Parathyroid adenoma (tissue), 2 donors: Measurements from ENCODE around the gene KCTD4.
"Not testable (repeated sequence)": the region's sequence is repeated elsewhere in the genome, so short reads cannot be mapped to it uniquely, and the experiment has no call there.

ENCODE experiments used
- H2AFZ ChIP-seq: fragments of 300-600 bp; sonication (generic); one replicate; pipeline ENCODE4 v1.7.0; 2017; ENCODE audit warnings: antibody characterized with exemption, mild to moderate bottlenecking
- H3K27ac ChIP-seq: fragments of 300-600 bp; sonication (generic); one replicate; pipeline ENCODE4 v1.7.0; 2017
- H3K27me3 ChIP-seq: fragments of 300-600 bp; sonication (generic); one replicate; pipeline ENCODE4 v1.7.0; 2017; ENCODE audit warnings: low read length; ENCODE audit not compliant: control insufficient read depth, insufficient read depth
- H3K36me3 ChIP-seq: fragments of 300-600 bp; sonication (generic); one replicate; pipeline ENCODE4 v1.7.0; 2017; ENCODE audit warnings: low read length; ENCODE audit not compliant: control insufficient read depth, insufficient read depth
- H3K4me1 ChIP-seq: fragments of 300-600 bp; sonication (generic); one replicate; pipeline ENCODE4 v1.7.0; 2017; ENCODE audit warnings: control low read depth
- H3K4me2 ChIP-seq: fragments of 300-600 bp; sonication (generic); one replicate; pipeline ENCODE4 v1.7.0; 2017; ENCODE audit warnings: low read length
- H3K4me3 ChIP-seq: fragments of 300-600 bp; sonication (generic); one replicate; pipeline ENCODE4 v1.7.0; 2017; ENCODE audit warnings: low read depth, low read length
- H3K79me2 ChIP-seq: fragments of 300-600 bp; sonication (generic); one replicate; pipeline ENCODE4 v1.7.0; 2017; ENCODE audit warnings: control low read depth
- H3K9ac ChIP-seq: fragments of 300-600 bp; sonication (generic); one replicate; pipeline ENCODE4 v1.7.0; 2017; ENCODE audit warnings: mild to moderate bottlenecking
- H3K9me3 ChIP-seq: fragments of 300-600 bp; sonication (generic); one replicate; pipeline ENCODE4 v1.7.0; 2017; ENCODE audit warnings: low read length; ENCODE audit not compliant: control insufficient read depth
- TF ChIP-seq, protein P1 (sequence below): fragments of 300-600 bp; sonication (generic); IDR thresholded peaks from one replicate; pipeline ENCODE4 v1.7.0; 2017; ENCODE audit warnings: antibody characterized with exemption, mild to moderate bottlenecking
- donor health status: primary hyperparathyroidism.

KCTD4 gene

DNA sequence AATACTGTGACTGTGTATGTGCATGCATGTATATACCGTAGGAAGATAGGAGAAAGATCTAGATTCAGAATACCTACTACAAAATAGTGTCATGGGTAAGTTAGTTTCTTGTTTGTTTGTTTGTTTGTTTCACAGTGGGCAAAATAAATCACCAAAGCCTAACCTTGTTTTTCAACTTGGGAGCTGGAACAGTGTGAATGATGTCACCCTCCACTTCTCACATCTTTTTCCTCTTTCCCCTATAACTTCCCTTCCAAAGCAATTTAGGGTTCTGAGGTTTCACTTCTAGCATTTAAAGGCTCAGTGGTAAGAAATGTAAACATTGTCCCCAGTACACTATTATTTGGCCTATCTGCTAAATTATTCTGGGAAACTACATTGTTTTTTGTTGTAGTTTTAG is 5.4 kb downstream of the KCTD4 start:
- H3K9ac ChIP-seq, result no peak overlapping the region

DNA sequence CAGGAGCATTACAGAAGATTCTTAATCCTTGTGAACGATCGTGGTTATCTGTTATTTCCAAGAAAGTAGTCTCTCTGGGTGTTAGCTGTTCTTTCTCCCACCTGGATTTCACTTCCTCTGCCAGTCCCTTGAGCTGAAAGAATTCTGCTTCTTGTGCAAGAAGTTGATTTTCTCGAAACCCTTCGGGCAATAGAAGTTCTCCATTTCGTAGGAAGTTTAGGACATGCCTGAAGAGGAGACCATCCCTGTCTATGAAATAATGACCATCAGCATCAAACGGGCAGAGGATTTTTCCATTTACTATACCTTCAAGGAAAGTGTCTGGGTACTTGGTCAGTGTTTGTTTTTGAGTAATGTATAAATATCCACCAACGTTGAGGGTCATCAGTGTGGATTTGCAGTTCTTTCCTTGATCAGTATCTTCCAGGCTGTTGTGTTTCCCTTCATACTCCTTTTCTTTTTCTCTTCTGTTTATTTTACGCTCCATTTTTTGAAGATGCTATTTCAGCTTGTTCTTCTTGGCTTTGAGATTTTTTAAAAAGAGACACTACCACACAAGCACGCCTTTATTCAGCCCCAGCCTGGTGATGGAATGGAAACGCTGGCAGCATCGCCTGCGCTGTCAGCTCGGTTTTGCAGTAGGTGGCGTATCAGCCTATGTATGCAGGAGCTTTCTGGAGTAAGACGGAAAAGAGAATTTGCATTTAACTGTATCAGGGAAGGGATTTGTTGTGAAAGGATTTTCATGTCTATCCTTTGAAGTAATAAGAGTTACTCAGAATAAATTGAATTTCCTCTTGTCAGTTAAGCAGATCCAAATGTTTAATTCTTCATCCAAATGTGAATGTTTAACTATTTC is 6.5 kb downstream of the KCTD4 start:
- H3K4me3 ChIP-seq, result no peak overlapping the region
- no peak overlapping the region for H3K9ac ChIP-seq
- H2AFZ ChIP-seq, result no peak overlapping the region
- H3K27ac ChIP-seq, result no peak overlapping the region
- H3K36me3 ChIP-seq, result no peaks in the 10 kb centered on the region
- TF ChIP-seq, protein P1, sequence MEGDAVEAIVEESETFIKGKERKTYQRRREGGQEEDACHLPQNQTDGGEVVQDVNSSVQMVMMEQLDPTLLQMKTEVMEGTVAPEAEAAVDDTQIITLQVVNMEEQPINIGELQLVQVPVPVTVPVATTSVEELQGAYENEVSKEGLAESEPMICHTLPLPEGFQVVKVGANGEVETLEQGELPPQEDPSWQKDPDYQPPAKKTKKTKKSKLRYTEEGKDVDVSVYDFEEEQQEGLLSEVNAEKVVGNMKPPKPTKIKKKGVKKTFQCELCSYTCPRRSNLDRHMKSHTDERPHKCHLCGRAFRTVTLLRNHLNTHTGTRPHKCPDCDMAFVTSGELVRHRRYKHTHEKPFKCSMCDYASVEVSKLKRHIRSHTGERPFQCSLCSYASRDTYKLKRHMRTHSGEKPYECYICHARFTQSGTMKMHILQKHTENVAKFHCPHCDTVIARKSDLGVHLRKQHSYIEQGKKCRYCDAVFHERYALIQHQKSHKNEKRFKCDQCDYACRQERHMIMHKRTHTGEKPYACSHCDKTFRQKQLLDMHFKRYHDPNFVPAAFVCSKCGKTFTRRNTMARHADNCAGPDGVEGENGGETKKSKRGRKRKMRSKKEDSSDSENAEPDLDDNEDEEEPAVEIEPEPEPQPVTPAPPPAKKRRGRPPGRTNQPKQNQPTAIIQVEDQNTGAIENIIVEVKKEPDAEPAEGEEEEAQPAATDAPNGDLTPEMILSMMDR, result no peak
- no peak overlapping the region for H3K4me2 ChIP-seq
- no peaks in the 10 kb centered on the region for H3K79me2 ChIP-seq
- H3K9me3 ChIP-seq, result no peaks in the 10 kb centered on the region
- no peaks in the 10 kb centered on the region for H3K4me1 ChIP-seq
- no peaks in the 10 kb centered on the region for H3K27me3 ChIP-seq

More for the DNA sequence above, 5.4 kb downstream of the KCTD4 start:
- no peak overlapping the region for H3K27ac ChIP-seq
- H3K4me1 ChIP-seq, result no peaks in the 10 kb centered on the region
- H3K4me2 ChIP-seq, result no peak overlapping the region
- no peaks in the 10 kb centered on the region for H3K79me2 ChIP-seq
- H2AFZ ChIP-seq, result no peak overlapping the region
- H3K36me3 ChIP-seq, result no peaks in the 10 kb centered on the region
- H3K9me3 ChIP-seq, result no peaks in the 10 kb centered on the region
- H3K4me3 ChIP-seq, result no peak overlapping the region
- TF ChIP-seq, protein P1, result no peak
- no peaks in the 10 kb centered on the region for H3K27me3 ChIP-seq

DNA sequence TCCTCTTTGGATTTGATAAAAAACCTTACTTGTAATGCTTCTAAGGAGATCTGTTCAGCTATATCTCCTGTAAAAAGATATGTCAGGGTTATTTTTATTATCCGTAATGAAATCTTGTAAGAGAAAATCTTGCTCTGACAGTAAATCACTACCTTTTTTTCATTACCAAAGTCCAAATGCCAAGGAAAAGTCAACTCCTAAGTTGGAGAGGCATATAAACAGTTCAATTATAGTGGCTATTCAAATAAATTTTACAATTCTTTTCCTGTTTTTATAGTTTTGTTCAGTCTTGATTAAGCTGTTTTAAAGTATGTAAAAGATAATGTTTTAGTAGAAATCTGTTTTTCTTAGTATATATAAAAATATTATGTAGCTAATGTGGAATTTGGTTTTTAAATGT is 9.0 kb downstream of the KCTD4 start:
- no peaks in the 10 kb centered on the region for H3K79me2 ChIP-seq
- no peaks in the 10 kb centered on the region for H3K9me3 ChIP-seq
- H3K9ac ChIP-seq, result no peak overlapping the region
- no peaks in the 10 kb centered on the region for H3K27me3 ChIP-seq
- TF ChIP-seq, protein P1, result no peak
- no peak overlapping the region for H3K4me3 ChIP-seq
- H3K27ac ChIP-seq, result no peak overlapping the region
- H3K4me2 ChIP-seq, result no peak overlapping the region
- no peaks in the 10 kb centered on the region for H3K36me3 ChIP-seq
- no peak overlapping the region for H2AFZ ChIP-seq
- no peaks in the 10 kb centered on the region for H3K4me1 ChIP-seq

DNA sequence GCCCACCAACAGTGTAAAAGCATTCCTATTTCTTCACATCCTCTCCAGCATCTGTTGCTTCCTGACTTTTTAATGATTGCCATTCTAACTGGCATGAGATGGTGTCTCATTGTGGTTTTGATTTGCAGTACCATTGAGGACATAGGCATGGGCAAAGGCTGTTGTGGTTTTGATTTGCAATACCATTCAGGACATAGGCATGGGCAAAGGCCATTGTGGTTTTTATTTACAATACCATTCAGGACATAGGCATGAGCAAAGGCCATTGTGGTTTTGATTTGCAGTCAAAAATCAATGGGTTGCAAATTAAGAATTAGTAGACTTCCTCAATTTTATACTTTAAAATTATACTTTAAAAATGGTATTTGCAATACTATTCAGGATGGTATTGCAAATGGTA is 11.3 kb downstream of the KCTD4 start:
- H3K27ac ChIP-seq, H2AFZ ChIP-seq, H3K4me1 ChIP-seq, H3K36me3 ChIP-seq, H3K79me2 ChIP-seq, H3K9me3 ChIP-seq, H3K4me2 ChIP-seq, H3K27me3 ChIP-seq, H3K4me3 ChIP-seq, H3K9ac ChIP-seq: not testable (repeated sequence)

DNA sequence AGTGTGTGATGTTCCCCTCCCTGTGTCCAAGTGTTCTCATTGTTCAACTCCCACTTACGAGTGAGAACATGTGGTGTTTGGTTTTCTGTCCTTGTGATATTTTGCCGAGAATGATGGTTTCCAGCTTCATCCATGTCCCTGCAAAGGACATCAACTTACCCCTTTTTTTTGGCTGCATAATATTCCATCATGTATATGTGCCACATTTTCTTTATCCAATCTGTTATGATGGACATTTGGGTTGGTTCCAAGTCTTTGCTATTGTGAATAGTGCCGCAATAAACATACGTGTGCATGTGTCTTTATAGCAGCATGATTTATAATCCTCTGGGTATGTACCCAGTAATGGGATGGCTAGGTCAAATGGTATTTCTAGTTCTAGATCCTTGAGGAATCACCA is 11.8 kb downstream of the KCTD4 start:
- not testable (repeated sequence) for H3K79me2 ChIP-seq, H3K27ac ChIP-seq, H3K27me3 ChIP-seq, H3K9ac ChIP-seq, H3K9me3 ChIP-seq, H3K4me3 ChIP-seq, H2AFZ ChIP-seq, H3K36me3 ChIP-seq, H3K4me2 ChIP-seq, H3K4me1 ChIP-seq

DNA sequence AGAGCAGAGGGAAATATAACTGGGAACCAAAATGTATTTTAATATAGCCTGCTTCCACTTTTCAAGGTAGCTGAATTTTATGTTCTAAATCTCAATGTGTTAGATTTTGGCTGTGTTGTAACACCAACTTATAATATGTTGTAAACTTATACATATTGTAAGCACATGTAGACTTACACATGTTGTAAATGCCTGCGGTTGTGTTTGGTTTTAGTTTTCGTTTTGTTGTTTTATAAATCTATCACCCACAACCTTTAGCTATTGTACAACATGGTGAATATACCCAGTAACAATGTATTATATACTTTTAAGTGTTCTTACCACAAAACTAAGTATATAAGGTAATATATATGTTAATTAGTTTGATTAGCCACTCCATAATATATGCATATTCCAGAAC is 15.6 kb downstream of the KCTD4 start:
- H3K4me2 ChIP-seq, result no peak overlapping the region
- no peaks in the 10 kb centered on the region for H3K9me3 ChIP-seq
- no peak overlapping the region for H3K27ac ChIP-seq
- H3K4me3 ChIP-seq, result no peak overlapping the region
- TF ChIP-seq, protein P1, result no peak
- no peaks in the 10 kb centered on the region for H3K36me3 ChIP-seq
- H3K9ac ChIP-seq, result no peak overlapping the region
- H3K4me1 ChIP-seq, result no peaks in the 10 kb centered on the region
- no peak overlapping the region for H2AFZ ChIP-seq
- H3K79me2 ChIP-seq, result no peaks in the 10 kb centered on the region
- no peaks in the 10 kb centered on the region for H3K27me3 ChIP-seq
